SK-N-SH (cell line): Measurements from ENCODE around the gene CALM1. TPM values are rescaled to one million over a fixed set of nuclear protein-coding genes. Genes with fewer than 3 reads are reported as not detected.

Experiments
- CTCF ChIA-PET: fragments of 300-600, 350-600 bp; formaldehyde crosslinking; extraction: SDS; loops from one replicate; lab custom pipeline; 2021; lab: Yijun Ruan, JAX
- POLR2A ChIA-PET: fragments of 350-600 bp; sonication (Branson Sonifier 250); formaldehyde crosslinking; extraction: SDS; loops from one replicate; lab custom pipeline; 2020; ENCODE audit warnings: antibody characterized with exemption, inconsistent platforms; lab: Yijun Ruan, JAX
- DNase-seq: peaks from one replicate; pipeline ENCODE4 v3.0.0; 2012
- H2AFZ ChIP-seq: fragments of 200-600 bp; sonication (generic); 2 replicates; pipeline ENCODE4 v1.8.1; 2016; ENCODE audit warnings: antibody characterized with exemption, mild to moderate bottlenecking, low read depth
- H3F3A ChIP-seq: fragments of 200-600 bp; sonication (generic); replicated peaks from 2 replicates; pipeline ENCODE3; 2016; ENCODE audit warnings: antibody characterized with exemption, mild to moderate bottlenecking; ENCODE audit not compliant: insufficient read depth
- H3K27ac ChIP-seq, 2 experiments: fragments of 200-500 bp in 1 of 2; fragments of 200-600 bp in 1 of 2; sonication (Bioruptor generic) in 1 of 2; sonication (generic), shearing (Covaris generic) in 1 of 2; 2 replicates each; pipeline versions ENCODE4 v1.5.1 to v1.6.1; 2014 to 2016; ENCODE audit warnings: low read depth in 2 of 2, inconsistent platforms in 1 of 2, low read length in 1 of 2, mild to moderate bottlenecking in 1 of 2, mixed read lengths in 1 of 2
- H3K27me3 ChIP-seq: fragments of 200-600 bp; sonication (generic), shearing (Covaris generic); 2 replicates; pipeline ENCODE4 v1.6.1; 2016; ENCODE audit warnings: mixed run types; ENCODE audit not compliant: insufficient read depth
- H3K36me3 ChIP-seq, 2 experiments: fragments of 200-500 bp in 1 of 2; fragments of 200-600 bp in 1 of 2; sonication (Bioruptor generic) in 1 of 2; sonication (generic) in 1 of 2; replicated peaks in 1 of 2; 2 replicates each; pipeline versions ENCODE3 to v1.5.1; 2014 to 2016; ENCODE audit warnings: low read length in 1 of 2, mild to moderate bottlenecking in 1 of 2; ENCODE audit not compliant: insufficient read depth in 2 of 2, control insufficient read depth in 1 of 2
- H3K4me1 ChIP-seq, 2 experiments: fragments of 200-500 bp in 1 of 2; fragments of 200-600 bp in 1 of 2; sonication (Bioruptor generic) in 1 of 2; sonication (generic), shearing (Covaris generic) in 1 of 2; 2 replicates each; pipeline versions ENCODE4 v1.5.1 to v1.6.1; 2014 to 2016; ENCODE audit warnings: low read depth in 1 of 2, low read length in 1 of 2, mixed run types in 1 of 2; ENCODE audit not compliant: insufficient read depth in 2 of 2, control insufficient read depth in 1 of 2
- H3K4me2 ChIP-seq: fragments of 200-600 bp; sonication (generic), shearing (Covaris generic); 2 replicates; pipeline ENCODE4 v1.6.1; 2017; ENCODE audit warnings: mixed run types
- H3K4me3 ChIP-seq, 2 experiments: fragments of 200-500 bp in 1 of 2; fragments of 200-600 bp in 1 of 2; sonication (Bioruptor generic) in 1 of 2; sonication (generic), shearing (Covaris generic) in 1 of 2; 2 replicates each; pipeline versions ENCODE4 v1.5.1 to v1.8.1; 2014 to 2016; ENCODE audit warnings: low read depth in 2 of 2, inconsistent platforms in 1 of 2, low read length in 1 of 2, mild to moderate bottlenecking in 1 of 2, mixed read lengths in 1 of 2, moderate library complexity in 1 of 2
- H3K79me2 ChIP-seq: fragments of 200-600 bp; sonication (generic); 2 replicates; pipeline ENCODE4 v1.8.1; 2017; ENCODE audit warnings: mild to moderate bottlenecking; ENCODE audit not compliant: insufficient read depth
- H3K9ac ChIP-seq: fragments of 200-600 bp; sonication (generic); 2 replicates; pipeline ENCODE4 v1.6.1; 2017; ENCODE audit warnings: mixed run types
- H3K9me2 ChIP-seq: fragments of 200-600 bp; sonication (generic); 2 replicates; pipeline ENCODE4 v1.6.1; 2017; ENCODE audit warnings: mixed run types
- H3K9me3 ChIP-seq: fragments of 200-600 bp; sonication (generic); 2 replicates; pipeline ENCODE4 v1.6.1; 2017; ENCODE audit warnings: mixed run types, mild to moderate bottlenecking, moderate library complexity
- H4K20me1 ChIP-seq: fragments of 200-600 bp; sonication (generic); 2 replicates; pipeline ENCODE4 v1.6.1; 2017; ENCODE audit warnings: mild to moderate bottlenecking, mixed run types; ENCODE audit not compliant: insufficient read depth
- ELF1 ChIP-seq: IDR thresholded peaks from 2 replicates; pipeline ENCODE4 v1.4.0; 2012
- EP300 ChIP-seq, 2 experiments: IDR thresholded peaks; 2 replicates each; pipeline versions ENCODE4 v1.4.0 to v1.6.1; 2012; ENCODE audit warnings: borderline replicate concordance in 1 of 2, low read depth in 1 of 2, low read length in 1 of 2
- EZH2phosphoT487 ChIP-seq: fragments of 200-600 bp; sonication (generic); IDR thresholded peaks from 2 replicates; pipeline ENCODE4 v1.6.1; 2017; ENCODE audit warnings: low read depth, mixed run types, mild to moderate bottlenecking, antibody characterized with exemption, moderate library complexity, borderline replicate concordance
- FOSL2 ChIP-seq: IDR thresholded peaks from 2 replicates; pipeline ENCODE4 v1.4.0; 2012; ENCODE audit warnings: low read depth, mild to moderate bottlenecking, moderate library complexity, borderline replicate concordance
- FOXJ3 ChIP-seq: sonication (generic); formaldehyde crosslinking; IDR thresholded peaks from 2 replicates; pipeline ENCODE4 v1.5.1; 2020; ENCODE audit warnings: mild to moderate bottlenecking, missing genetic modification reagents
- FOXM1 ChIP-seq: IDR thresholded peaks from 2 replicates; pipeline ENCODE4 v1.4.0; 2012; ENCODE audit warnings: low read depth, mild to moderate bottlenecking
- GABPA ChIP-seq: IDR thresholded peaks from 2 replicates; pipeline ENCODE4 v1.4.0; 2012; ENCODE audit warnings: low read depth, mild to moderate bottlenecking
- GATA2 ChIP-seq: sonication (generic); formaldehyde crosslinking; IDR thresholded peaks from 2 replicates; pipeline ENCODE4 v1.5.0; 2020; ENCODE audit warnings: mild to moderate bottlenecking, missing genetic modification reagents
- JUND ChIP-seq: IDR thresholded peaks from 2 replicates; pipeline ENCODE4 v1.4.0; 2012
- MXI1 ChIP-seq: IDR thresholded peaks from 2 replicates; pipeline ENCODE4 v1.6.1; 2012; ENCODE audit warnings: mild to moderate bottlenecking, low read depth, low read length, improper control_type of control experiment
- NFIC ChIP-seq: IDR thresholded peaks from 2 replicates; pipeline ENCODE4 v1.4.0; 2012; ENCODE audit warnings: borderline replicate concordance
- NRF1 ChIP-seq: IDR thresholded peaks from 2 replicates; pipeline ENCODE4 v1.6.1; 2012; ENCODE audit warnings: low read depth, mild to moderate bottlenecking, low read length
- RAD21 ChIP-seq: IDR thresholded peaks from 2 replicates; pipeline ENCODE4 v1.6.1; 2012; ENCODE audit warnings: mild to moderate bottlenecking, low read length
- RCOR1 ChIP-seq: fragments of 150-350 bp; IDR thresholded peaks from 2 replicates; pipeline ENCODE4 v1.6.1; 2017; ENCODE audit warnings: antibody characterized with exemption, low read length
- RFX5 ChIP-seq: IDR thresholded peaks from 2 replicates; pipeline ENCODE4 v1.6.1; 2012; ENCODE audit warnings: mild to moderate bottlenecking, improper control_type of control experiment, low read length
- RXRA ChIP-seq: IDR thresholded peaks from 2 replicates; pipeline ENCODE4 v1.4.0; 2012; ENCODE audit warnings: low read depth, mild to moderate bottlenecking, borderline replicate concordance
- SIN3A ChIP-seq: IDR thresholded peaks from 2 replicates; pipeline ENCODE4 v1.6.1; 2012; ENCODE audit warnings: low read depth, mild to moderate bottlenecking, low read length, moderate library complexity, borderline replicate concordance
- SMC3 ChIP-seq: IDR thresholded peaks from 2 replicates; pipeline ENCODE4 v1.6.1; 2012; ENCODE audit warnings: low read depth, low read length, improper control_type of control experiment
- TAF1 ChIP-seq: IDR thresholded peaks from 2 replicates; pipeline ENCODE4 v1.6.1; 2012; ENCODE audit warnings: low read depth, mild to moderate bottlenecking, low read length, moderate library complexity, borderline replicate concordance
- TCF12 ChIP-seq: IDR thresholded peaks from 2 replicates; pipeline ENCODE4 v1.4.0; 2012
- TEAD4 ChIP-seq: IDR thresholded peaks from 2 replicates; pipeline ENCODE4 v1.4.0; 2012; ENCODE audit warnings: mild to moderate bottlenecking, borderline replicate concordance; ENCODE audit not compliant: insufficient read depth
- YY1 ChIP-seq: IDR thresholded peaks from 2 replicates; pipeline ENCODE4 v1.4.0; 2012; ENCODE audit warnings: low read depth, mild to moderate bottlenecking
- WGBS: methylation state at CpG from one replicate; pipeline ENCODE4 v1.1.6; 2017; ENCODE audit warnings: low lambda C conversion rate; 5-methylcytosine and 5-hydroxymethylcytosine counted together
- polyA plus RNA-seq, 3 experiments: library from polyadenylated mRNA; depleted of rRNA; stranded (reverse); fragments of >200 nt; gene quantifications; 2 replicates each; pipeline ENCODE4 v1.2.3, GENCODE V29; 2012
- TF ChIP-seq, protein P1 (sequence below): IDR thresholded peaks from 2 replicates; pipeline ENCODE4 v1.4.0; 2012; ENCODE audit warnings: low read depth, borderline replicate concordance
- TF ChIP-seq, protein P2 (sequence below): fragments of 150-350 bp; IDR thresholded peaks from 2 replicates; pipeline ENCODE4 v1.6.1; 2017; ENCODE audit warnings: antibody characterized with exemption, low read length, low read depth, borderline replicate concordance
- TF ChIP-seq, protein P3 (sequence below): fragments of 150-350 bp; IDR thresholded peaks from 2 replicates; pipeline ENCODE4 v1.6.1; 2016; ENCODE audit warnings: mild to moderate bottlenecking, low read depth, low read length
- TF ChIP-seq, protein P4 (sequence below): IDR thresholded peaks from 2 replicates; pipeline ENCODE4 v1.4.0; 2012; ENCODE audit warnings: low read depth, borderline replicate concordance
- TF ChIP-seq, protein P5 (sequence below): fragments of 200-600 bp; sonication (generic); IDR thresholded peaks from 2 replicates; pipeline ENCODE4 v1.6.1; 2017; ENCODE audit warnings: antibody characterized with exemption, mild to moderate bottlenecking, moderate library complexity
- TF ChIP-seq, protein P6 (sequence below): IDR thresholded peaks from 2 replicates; pipeline ENCODE4 v1.4.0; 2012; ENCODE audit warnings: low read depth

CALM1 gene
- polyA plus RNA-seq, 1 of the 3 experiments (the other 2 are of a cell fraction): 299 TPM

DNA sequence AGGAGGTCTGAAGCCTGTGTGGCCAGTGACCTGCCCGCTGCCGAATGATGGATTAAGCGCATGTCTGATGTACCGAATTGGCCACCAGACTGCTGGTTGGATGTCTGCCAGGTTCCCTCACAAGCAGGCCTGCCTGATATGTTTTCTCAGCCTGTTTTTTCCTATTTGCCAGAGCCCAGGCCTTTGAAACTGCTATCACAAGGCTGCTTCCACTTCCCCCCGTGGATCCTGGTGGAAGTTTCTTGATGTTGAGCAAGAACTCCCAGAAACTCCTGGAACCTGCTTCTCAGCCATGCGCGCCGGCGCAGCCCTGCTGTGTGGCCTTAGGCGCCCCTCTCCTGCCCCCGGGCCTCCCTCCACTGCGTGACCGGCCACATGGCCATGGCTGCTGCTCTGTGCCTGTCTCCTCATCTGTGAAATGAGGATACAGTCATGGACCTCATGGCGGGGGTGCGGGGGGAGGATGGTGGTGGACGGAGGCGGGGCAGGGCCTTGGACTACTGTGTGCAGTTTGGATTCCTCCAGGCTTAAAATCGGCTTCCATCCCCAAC lies 56.6 kb downstream of the CALM1 start:
- Histone ChIP-seq H3K27me3 (no peaks in the 10 kb centered on the region), H2AFZ (peak overlapping the region; percentile 85; the same call in 1 of the 2 replicates), H3K9me3 (no peaks in the 10 kb centered on the region), H4K20me1 (no peaks in the 10 kb centered on the region), H3K4me2 (no peak overlapping the region), H3K9ac (no peak overlapping the region), H3K9me2 (no peaks in the 10 kb centered on the region), H3K79me2 (no peaks in the 10 kb centered on the region), H3K36me3 (no peaks in the 10 kb centered on the region), H3K4me3 (peak overlapping the region in 1 of 2 experiments; percentile 51; a peak in 1 of 4 replicates), H3K27ac (peak overlapping the region; percentile 24 to 98; a peak in 3 of 4 replicates), H3K4me1 (peaks cover 0 to 70% of the 10 kb centered on the region in 2 experiments; a peak in 2 of 4 replicates), H3F3A (no peaks in the 10 kb centered on the region)
- ChIA-PET CTCF (interaction anchor here (0.9 to 4.9 kb wide), 14 partner anchors 20 to 305 kb away, joined by 3 to 31 read pairs (median 4); partner anchors contain the start of gene CALM1), POLR2A (interaction anchor here (0.6 to 5.0 kb wide), 12 partner anchors 10 to 244 kb away, joined by 3 to 25 read pairs (median 8); partner anchors contain the start of gene CALM1)
- WGBS: 61% methylated on average over 12 of the region's 18 CpGs
- DNase-seq: peak; percentile 67
- TF ChIP-seq RCOR1: peak; percentile 63; the same call in 1 of the 2 replicates
- TF ChIP-seq, protein P1, sequence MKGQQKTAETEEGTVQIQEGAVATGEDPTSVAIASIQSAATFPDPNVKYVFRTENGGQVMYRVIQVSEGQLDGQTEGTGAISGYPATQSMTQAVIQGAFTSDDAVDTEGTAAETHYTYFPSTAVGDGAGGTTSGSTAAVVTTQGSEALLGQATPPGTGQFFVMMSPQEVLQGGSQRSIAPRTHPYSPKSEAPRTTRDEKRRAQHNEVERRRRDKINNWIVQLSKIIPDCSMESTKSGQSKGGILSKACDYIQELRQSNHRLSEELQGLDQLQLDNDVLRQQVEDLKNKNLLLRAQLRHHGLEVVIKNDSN: no peak
- TF ChIP-seq NRF1: no peak; the same call in 1 of the 2 replicates
- no peak for TF ChIP-seq SIN3A
- no peak for TF ChIP-seq YY1
- TF ChIP-seq FOXJ3: no peak
- TF ChIP-seq EP300 (IDR thresholded peaks at IDR 0.05; ENCODE audit: borderline replicate concordance in 1 of 2, low read depth in 1 of 2, low read length in 1 of 2): peak in 1 of 2 experiments; percentile 75; a peak in 2 of 4 replicates
- TF ChIP-seq RAD21: peak; percentile 31
- no peak for TF ChIP-seq TCF12
- TF ChIP-seq FOXM1: no peak
- TF ChIP-seq RFX5: no peak
- TF ChIP-seq, protein P2, sequence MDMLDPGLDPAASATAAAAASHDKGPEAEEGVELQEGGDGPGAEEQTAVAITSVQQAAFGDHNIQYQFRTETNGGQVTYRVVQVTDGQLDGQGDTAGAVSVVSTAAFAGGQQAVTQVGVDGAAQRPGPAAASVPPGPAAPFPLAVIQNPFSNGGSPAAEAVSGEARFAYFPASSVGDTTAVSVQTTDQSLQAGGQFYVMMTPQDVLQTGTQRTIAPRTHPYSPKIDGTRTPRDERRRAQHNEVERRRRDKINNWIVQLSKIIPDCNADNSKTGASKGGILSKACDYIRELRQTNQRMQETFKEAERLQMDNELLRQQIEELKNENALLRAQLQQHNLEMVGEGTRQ: no peak
- no peak for TF ChIP-seq JUND
- TF ChIP-seq, protein P3, sequence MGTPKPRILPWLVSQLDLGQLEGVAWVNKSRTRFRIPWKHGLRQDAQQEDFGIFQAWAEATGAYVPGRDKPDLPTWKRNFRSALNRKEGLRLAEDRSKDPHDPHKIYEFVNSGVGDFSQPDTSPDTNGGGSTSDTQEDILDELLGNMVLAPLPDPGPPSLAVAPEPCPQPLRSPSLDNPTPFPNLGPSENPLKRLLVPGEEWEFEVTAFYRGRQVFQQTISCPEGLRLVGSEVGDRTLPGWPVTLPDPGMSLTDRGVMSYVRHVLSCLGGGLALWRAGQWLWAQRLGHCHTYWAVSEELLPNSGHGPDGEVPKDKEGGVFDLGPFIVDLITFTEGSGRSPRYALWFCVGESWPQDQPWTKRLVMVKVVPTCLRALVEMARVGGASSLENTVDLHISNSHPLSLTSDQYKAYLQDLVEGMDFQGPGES: no peak
- peak; percentile 56 for TF ChIP-seq NFIC
- TF ChIP-seq, protein P4, sequence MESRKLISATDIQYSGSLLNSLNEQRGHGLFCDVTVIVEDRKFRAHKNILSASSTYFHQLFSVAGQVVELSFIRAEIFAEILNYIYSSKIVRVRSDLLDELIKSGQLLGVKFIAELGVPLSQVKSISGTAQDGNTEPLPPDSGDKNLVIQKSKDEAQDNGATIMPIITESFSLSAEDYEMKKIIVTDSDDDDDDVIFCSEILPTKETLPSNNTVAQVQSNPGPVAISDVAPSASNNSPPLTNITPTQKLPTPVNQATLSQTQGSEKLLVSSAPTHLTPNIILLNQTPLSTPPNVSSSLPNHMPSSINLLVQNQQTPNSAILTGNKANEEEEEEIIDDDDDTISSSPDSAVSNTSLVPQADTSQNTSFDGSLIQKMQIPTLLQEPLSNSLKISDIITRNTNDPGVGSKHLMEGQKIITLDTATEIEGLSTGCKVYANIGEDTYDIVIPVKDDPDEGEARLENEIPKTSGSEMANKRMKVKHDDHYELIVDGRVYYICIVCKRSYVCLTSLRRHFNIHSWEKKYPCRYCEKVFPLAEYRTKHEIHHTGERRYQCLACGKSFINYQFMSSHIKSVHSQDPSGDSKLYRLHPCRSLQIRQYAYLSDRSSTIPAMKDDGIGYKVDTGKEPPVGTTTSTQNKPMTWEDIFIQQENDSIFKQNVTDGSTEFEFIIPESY: no peak
- no peak for TF ChIP-seq RXRA
- TF ChIP-seq, protein P5, sequence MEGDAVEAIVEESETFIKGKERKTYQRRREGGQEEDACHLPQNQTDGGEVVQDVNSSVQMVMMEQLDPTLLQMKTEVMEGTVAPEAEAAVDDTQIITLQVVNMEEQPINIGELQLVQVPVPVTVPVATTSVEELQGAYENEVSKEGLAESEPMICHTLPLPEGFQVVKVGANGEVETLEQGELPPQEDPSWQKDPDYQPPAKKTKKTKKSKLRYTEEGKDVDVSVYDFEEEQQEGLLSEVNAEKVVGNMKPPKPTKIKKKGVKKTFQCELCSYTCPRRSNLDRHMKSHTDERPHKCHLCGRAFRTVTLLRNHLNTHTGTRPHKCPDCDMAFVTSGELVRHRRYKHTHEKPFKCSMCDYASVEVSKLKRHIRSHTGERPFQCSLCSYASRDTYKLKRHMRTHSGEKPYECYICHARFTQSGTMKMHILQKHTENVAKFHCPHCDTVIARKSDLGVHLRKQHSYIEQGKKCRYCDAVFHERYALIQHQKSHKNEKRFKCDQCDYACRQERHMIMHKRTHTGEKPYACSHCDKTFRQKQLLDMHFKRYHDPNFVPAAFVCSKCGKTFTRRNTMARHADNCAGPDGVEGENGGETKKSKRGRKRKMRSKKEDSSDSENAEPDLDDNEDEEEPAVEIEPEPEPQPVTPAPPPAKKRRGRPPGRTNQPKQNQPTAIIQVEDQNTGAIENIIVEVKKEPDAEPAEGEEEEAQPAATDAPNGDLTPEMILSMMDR: no peak
- TF ChIP-seq GABPA: no peak
- TF ChIP-seq TAF1: no peak
- no peak for TF ChIP-seq EZH2phosphoT487
- no peak for TF ChIP-seq FOSL2
- TF ChIP-seq MXI1: no peak; the same call in 1 of the 2 replicates
- TF ChIP-seq, protein P6, sequence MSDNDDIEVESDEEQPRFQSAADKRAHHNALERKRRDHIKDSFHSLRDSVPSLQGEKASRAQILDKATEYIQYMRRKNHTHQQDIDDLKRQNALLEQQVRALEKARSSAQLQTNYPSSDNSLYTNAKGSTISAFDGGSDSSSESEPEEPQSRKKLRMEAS: no peak
- no peak for TF ChIP-seq ELF1
- no peak for TF ChIP-seq GATA2 (CRISPR knock-in tag)
- no peak for TF ChIP-seq TEAD4
- TF ChIP-seq SMC3: 0 out of 2 replicates have a peak, but pooled peaks have one; percentile 19
